CD4-positive, alpha-beta T cell (primary cell): ENCODE data around the gene MEX3B. TPM values are rescaled to one million over a fixed set of nuclear protein-coding genes. Genes with fewer than 3 reads are reported as not detected.

Source experiments
- ATAC-seq: fragments of 200-7000 bp; cut with Tn5 transposase; one replicate; pipeline ENCODE4 v1.10.0; 2022; ENCODE audit warnings: mild to moderate bottlenecking; ENCODE audit not compliant: poor library complexity
- CTCF ChIA-PET: fragments of 350-600 bp; sonication (Branson Sonifier 250); formaldehyde crosslinking; loops from one replicate; lab custom pipeline; 2021; ENCODE audit warnings: antibody characterized with exemption, inconsistent platforms; lab: Charles Lee
- POLR2A ChIA-PET: fragments of 350-600 bp; sonication (Branson Sonifier 250); formaldehyde crosslinking; loops from one replicate; lab custom pipeline; 2021; ENCODE audit warnings: antibody characterized with exemption, inconsistent platforms; lab: Charles Lee
- DNase-seq, 14 experiments: peaks; one replicate each; pipeline ENCODE4 v3.0.0-alpha.2; 2013 to 2020; ENCODE audit warnings: mixed read lengths in 2 of 14
- H3K27ac ChIP-seq, 2 donors: one replicate each; pipeline versions ENCODE4 v1.5.1 to v1.7.0; 2013; ENCODE audit warnings: low read length in 2 of 2, low read depth in 1 of 2, mild to moderate bottlenecking in 1 of 2
- H3K27me3 ChIP-seq, 2 experiments: 1 replicate in 1 of 2; 2 replicates in 1 of 2; pipeline versions ENCODE4 v1.6.1 to v1.7.0; 2013; ENCODE audit warnings: low read length in 2 of 2, control low read depth in 1 of 2, mild to moderate bottlenecking in 1 of 2, moderate library complexity in 1 of 2; ENCODE audit not compliant: insufficient read depth in 2 of 2, control insufficient read depth in 1 of 2
- H3K36me3 ChIP-seq: one replicate; pipeline ENCODE4 v1.6.1; 2013; ENCODE audit warnings: low read length, control low read depth; ENCODE audit not compliant: insufficient read depth
- H3K4me1 ChIP-seq: one replicate; pipeline ENCODE4 v1.6.1; 2013; ENCODE audit warnings: low read length, control low read depth; ENCODE audit not compliant: insufficient read depth
- H3K4me3 ChIP-seq: one replicate; pipeline ENCODE4 v1.5.1; 2013; ENCODE audit warnings: mild to moderate bottlenecking, low read length, moderate library complexity
- H3K9me3 ChIP-seq, 2 experiments: 1 replicate in 1 of 2; 2 replicates in 1 of 2; pipeline versions ENCODE4 v1.6.1 to v1.7.0; 2013; ENCODE audit warnings: low read length in 2 of 2, mild to moderate bottlenecking in 2 of 2, control low read depth in 1 of 2, moderate library complexity in 1 of 2; ENCODE audit not compliant: control insufficient read depth in 1 of 2, insufficient read depth in 1 of 2
- H3K27ac Mint-ChIP-seq: one replicate; pipeline ENCODE4 v1.8.0; 2020; ENCODE audit warnings: mixed read lengths
- H3K27me3 Mint-ChIP-seq: one replicate; pipeline ENCODE4 v1.8.0; 2021; ENCODE audit warnings: mixed read lengths
- H3K36me3 Mint-ChIP-seq: one replicate; pipeline ENCODE4 v1.8.0; 2021; ENCODE audit warnings: low read depth, mixed read lengths
- H3K4me1 Mint-ChIP-seq: one replicate; pipeline ENCODE4 v1.8.0; 2021; ENCODE audit warnings: low read depth, mixed read lengths
- H3K4me3 Mint-ChIP-seq: one replicate; pipeline ENCODE4 v1.8.0; 2020; ENCODE audit warnings: mild to moderate bottlenecking, mixed read lengths
- H3K9me3 Mint-ChIP-seq: one replicate; pipeline ENCODE4 v1.8.0; 2020; ENCODE audit warnings: mixed read lengths
- CTCF ChIP-seq: fragments of 200-600 bp; IDR thresholded peaks from one replicate; pipeline ENCODE4 v1.8.0; 2022; ENCODE audit warnings: antibody characterized with exemption, mild to moderate bottlenecking
- intact Hi-C, 2 experiments: fragments of 100-400 bp; cut with DNase I in 1 of 2; cut with micrococcal nuclease in 1 of 2; formaldehyde crosslinking; loops; one replicate each; pipeline versions ENCODE4 v1.15.1 to v1.9.0; 2023 to 2025; cut with DNase I, micrococcal nuclease
- total RNA-seq, 174 experiments: library from RNA in 2 of 174; stranded (reverse) in 2 of 174; gene quantifications; one replicate each; pipeline ENCODE4 v1.2.3 and lab custom pipeline; 2021 to 2026

MEX3B gene
- total RNA-seq, 2 experiments from 2014 or later = 5.4 TPM

- H3K4me1 ChIP-seq = no peaks in the 10 kb centered on the region
- Mint-ChIP-seq H3K4me3 (no peak overlapping the region), H3K36me3 (no peaks in the 10 kb centered on the region), H3K27ac (no peak overlapping the region), H3K4me1 (peaks cover 5% of the 10 kb centered on the region), H3K27me3 (peaks cover 58% of the 10 kb centered on the region), H3K9me3 (no peaks in the 10 kb centered on the region)
- H3K27ac ChIP-seq = no peak overlapping the region
- TF ChIP-seq CTCF = no peak
- no peaks in the 10 kb centered on the region for H3K9me3 ChIP-seq
- no peaks in the 10 kb centered on the region for H3K36me3 ChIP-seq
- peaks cover 27 to 33% of the 10 kb centered on the region in 2 experiments for H3K27me3 ChIP-seq
- ATAC-seq = no peak
- DNase-seq = no peak
- H3K4me3 ChIP-seq = no peak overlapping the region
- intact Hi-C loops = no loop called here
- POLR2A ChIA-PET = no interaction called here
- CTCF ChIA-PET = no interaction called here
Measured at GRCh38 chr15:82062479-82063454, 16.9 kb upstream of the MEX3B start.

GRCh38 chr15:82060817-82061216 lies 15.0 kb upstream of the MEX3B start:
- DNase-seq (no peak), ATAC-seq (no peak)
- Mint-ChIP-seq H3K4me3 (no peak overlapping the region), H3K27ac (no peak overlapping the region), H3K9me3 (no peaks in the 10 kb centered on the region), H3K36me3 (no peaks in the 10 kb centered on the region), H3K27me3 (peaks cover 78% of the 10 kb centered on the region), H3K4me1 (peaks cover 5% of the 10 kb centered on the region)
- Histone ChIP-seq H3K4me1 (no peaks in the 10 kb centered on the region), H3K9me3 (no peaks in the 10 kb centered on the region), H3K27ac (no peak overlapping the region), H3K36me3 (no peaks in the 10 kb centered on the region), H3K4me3 (no peak overlapping the region), H3K27me3 (peaks cover 41 to 44% of the 10 kb centered on the region in 2 experiments)
- ChIA-PET POLR2A (no interaction called here), CTCF (no interaction called here)
- TF ChIP-seq CTCF = no peak
- intact Hi-C loops = no loop called here

- Mint-ChIP-seq H3K27ac (no peak overlapping the region), H3K9me3 (no peaks in the 10 kb centered on the region), H3K4me3 (no peak overlapping the region), H3K36me3 (no peaks in the 10 kb centered on the region), H3K27me3 (peaks cover 72% of the 10 kb centered on the region), H3K4me1 (peaks cover 5% of the 10 kb centered on the region)
- Histone ChIP-seq H3K27ac (no peak overlapping the region), H3K4me1 (no peaks in the 10 kb centered on the region), H3K36me3 (no peaks in the 10 kb centered on the region), H3K4me3 (no peak overlapping the region), H3K27me3 (peaks cover 33 to 44% of the 10 kb centered on the region in 2 experiments), H3K9me3 (no peaks in the 10 kb centered on the region)
- no peak for TF ChIP-seq CTCF
- CTCF ChIA-PET = no interaction called here
- DNase-seq = no peak
- ATAC-seq = no peak
- intact Hi-C loops = no loop called here
- POLR2A ChIA-PET = no interaction called here
Measured at GRCh38 chr15:82058517-82059204, 12.8 kb upstream of the MEX3B start.
